Renal pelvis (tissue), 4 donors: ENCODE data around the gene GRIK5. TPM values are rescaled to one million over a fixed set of nuclear protein-coding genes. Genes with fewer than 3 reads are reported as not detected.

Experiments
- DNase-seq: peaks from one replicate; pipeline ENCODE4 v3.0.0-alpha.2; 2013
- polyA plus RNA-seq, 3 donors: library from polyadenylated mRNA; unstranded; fragments of 120-200 nt; gene quantifications; one replicate each; pipeline ENCODE4 v1.2.1, GENCODE V29; 2013; ENCODE audit not compliant: insufficient read length in 3 of 3

Gene GRIK5
- polyA plus RNA-seq, 3 donors, result 24.1 to 30.6 (median 30.5) TPM

DNA sequence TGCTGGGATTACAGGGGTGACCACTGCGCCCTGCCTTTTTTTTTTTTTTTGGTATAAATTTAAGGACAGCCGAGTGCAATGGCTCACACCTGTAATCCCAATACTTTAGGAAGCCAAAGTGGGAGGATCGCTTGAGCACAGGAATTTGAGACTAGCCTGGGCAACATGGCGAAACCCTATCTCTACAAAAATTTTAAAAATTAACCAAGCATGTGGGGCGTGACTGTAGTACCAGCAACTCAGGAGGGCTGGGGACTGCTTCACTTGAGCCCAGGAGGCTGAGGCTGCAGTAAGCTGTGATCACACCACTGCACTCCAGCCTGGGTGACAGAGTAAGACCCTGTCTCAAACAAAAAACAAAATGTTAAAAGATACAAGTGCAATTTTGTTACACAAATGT is 27.5 kb upstream of the GRIK5 start:
- no peak for DNase-seq

- DNase-seq, result no peak
Observed at GRCh38 chr19:42096255-42096837, 26.3 kb upstream of the GRIK5 start.

GRCh38 chr19:42095814-42096230 is 25.8 kb upstream of the GRIK5 start:
- DNase-seq, result no peak

DNA sequence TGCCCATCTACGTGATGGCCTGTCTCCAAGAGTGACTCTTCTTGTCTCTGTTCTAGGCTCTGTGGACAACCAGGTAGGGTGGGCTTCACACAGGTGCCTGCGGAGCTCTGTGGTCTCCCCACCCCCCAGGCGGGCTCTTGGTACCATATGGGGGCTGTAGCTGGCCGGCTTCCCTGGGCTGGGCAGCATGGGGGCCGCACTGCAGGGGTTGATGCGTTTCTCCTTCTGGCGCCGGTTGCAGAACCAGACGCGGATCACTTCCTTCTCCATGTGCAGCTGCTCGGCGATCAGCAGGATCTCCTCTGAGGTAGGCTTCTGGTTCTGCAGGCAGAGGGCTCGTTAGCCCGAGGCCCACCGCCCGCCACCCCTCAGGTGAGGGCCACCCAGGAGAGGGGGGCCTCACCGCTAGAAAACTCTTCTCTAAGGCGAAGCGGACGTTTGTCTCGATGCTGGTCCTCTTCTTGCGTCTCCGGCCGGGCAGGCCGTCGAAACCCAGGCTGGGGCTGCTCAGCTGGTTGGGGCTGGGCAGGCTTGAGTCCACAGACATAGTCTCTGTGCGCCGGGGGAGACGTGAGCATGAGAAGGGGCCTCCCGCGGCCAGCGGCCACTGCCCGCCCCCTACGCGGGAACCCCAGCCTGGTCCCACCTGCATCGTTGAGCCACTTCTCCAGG is 25.3 kb upstream of the GRIK5 start:
- no peak for DNase-seq

- DNase-seq, result no peak
Observed at GRCh38 chr19:42093926-42094325, 23.9 kb upstream of the GRIK5 start.

DNA sequence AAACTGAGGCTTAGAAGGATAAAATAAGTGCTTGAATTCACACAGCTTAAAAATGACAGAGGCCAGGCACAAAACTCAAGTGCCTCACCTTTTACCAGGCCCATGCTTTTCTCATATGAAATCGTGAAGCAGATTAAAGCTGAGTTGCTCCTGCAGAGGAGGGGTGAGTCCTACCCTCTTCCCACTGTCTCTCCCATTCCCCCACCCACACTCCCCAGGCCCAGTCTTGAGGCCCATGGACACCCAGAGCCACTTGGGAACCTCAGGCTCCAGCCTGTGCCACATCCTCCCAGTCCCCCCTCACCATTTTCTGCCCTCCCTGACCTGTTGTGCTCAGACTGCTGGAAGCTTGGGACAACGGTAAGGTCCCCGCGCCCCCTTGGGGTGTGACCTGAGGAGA is 23.5 kb upstream of the GRIK5 start:
- no peak for DNase-seq

GRCh38 chr19:42092350-42092749 is 22.3 kb upstream of the GRIK5 start:
- no peak for DNase-seq

GRCh38 chr19:42091742-42092141 is 21.7 kb upstream of the GRIK5 start:
- DNase-seq, result no peak

GRCh38 chr19:42091300-42091699 is 21.3 kb upstream of the GRIK5 start:
- no peak for DNase-seq

DNA sequence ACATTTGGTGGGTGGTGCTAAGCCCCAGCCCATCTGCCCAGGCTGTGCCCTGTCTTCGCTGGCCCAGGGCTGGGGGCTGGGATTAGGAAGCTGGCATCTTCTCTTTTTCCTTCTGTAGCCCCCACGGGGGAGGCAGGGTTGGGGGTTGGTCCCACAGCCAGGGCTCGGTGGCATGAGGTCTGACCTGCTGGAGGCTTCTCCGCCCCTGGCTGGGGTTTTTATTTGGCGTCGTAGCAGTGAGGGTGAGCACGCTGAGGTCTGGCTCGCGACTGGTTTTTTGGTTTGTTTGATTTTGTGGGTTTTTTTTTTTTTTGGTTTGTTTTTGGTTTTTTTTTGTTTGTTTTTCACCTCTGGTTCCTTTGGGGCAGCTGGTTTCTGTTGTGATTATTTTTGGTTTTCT is 20.7 kb upstream of the GRIK5 start:
- DNase-seq, result no peak

GRCh38 chr19:42089772-42090171 is 19.8 kb upstream of the GRIK5 start:
- no peak for DNase-seq

GRCh38 chr19:42089191-42089750 is 19.3 kb upstream of the GRIK5 start:
- no peak for DNase-seq

DNA sequence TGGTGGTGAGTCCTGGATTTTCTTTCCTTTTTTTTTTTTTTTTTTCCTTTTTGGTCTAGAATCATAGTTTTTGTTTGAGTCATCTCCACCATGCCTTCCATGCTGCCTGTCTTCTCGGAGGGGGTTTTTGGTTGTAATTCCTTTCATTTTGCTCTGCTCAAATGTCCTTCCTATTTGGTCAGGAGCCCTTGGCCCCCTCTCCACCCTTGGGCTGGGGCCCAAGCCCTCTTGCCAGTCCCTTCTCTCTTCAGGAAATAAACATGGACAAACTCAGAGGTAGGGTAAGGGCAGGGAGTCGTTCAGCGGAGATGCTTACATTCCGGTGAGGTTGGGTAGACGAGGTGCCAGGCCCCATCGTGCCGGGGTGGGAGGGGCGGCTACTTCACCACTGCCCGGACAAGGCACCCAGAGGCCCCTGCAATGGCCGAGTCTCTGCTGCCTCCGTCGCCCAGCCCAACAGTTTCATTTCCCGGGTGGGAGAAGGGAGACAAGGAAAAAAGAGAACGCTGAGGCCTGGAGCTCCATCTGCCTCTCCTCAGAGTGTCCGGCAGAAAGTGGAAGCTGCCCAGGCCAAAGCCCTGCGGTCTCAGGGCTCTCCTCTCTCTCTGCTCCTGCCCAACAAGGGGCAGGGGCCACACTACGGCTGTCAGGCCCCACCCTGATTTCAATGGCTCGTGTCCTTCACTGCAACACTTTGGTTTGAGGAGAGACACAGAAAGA is 18.6 kb upstream of the GRIK5 start:
- no peak for DNase-seq

DNA sequence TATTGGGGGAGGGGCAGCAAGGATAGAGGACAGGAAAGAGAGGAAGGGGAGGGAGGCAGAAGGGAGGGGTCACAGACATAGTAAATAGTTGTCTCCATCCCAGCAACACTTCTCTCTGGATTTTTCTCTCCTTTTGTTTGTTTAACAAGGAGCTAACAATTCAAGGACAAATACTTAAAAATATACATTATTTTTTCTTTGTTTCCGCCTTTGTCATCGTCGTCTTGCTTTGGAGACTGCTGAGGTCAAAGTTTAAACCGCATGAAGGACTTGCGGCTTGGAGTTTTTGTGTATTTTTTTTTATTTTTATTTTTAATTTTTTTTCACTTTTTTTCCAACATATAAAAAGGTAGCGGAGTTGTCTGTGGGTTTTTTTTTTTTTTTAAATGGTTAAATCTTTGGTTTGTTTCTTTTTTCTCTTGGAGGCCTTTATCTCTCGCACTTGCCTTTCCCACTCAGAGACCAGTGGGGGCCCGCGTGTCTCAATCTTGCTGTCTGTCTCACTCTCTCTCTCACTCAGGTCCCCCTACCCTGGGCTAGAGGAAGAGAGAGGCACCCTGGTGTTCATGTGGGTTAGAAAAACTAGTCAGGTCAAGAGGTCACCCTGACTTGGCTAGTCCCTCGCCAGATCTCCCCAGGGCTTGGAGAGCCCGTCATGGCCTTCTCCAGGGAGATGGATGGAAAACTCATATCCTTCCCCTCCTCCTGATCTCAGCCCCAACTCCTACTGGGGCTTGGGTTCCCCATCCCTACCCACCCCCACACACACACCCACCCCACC is 17.0 kb upstream of the GRIK5 start:
- DNase-seq, result no peak

DNA sequence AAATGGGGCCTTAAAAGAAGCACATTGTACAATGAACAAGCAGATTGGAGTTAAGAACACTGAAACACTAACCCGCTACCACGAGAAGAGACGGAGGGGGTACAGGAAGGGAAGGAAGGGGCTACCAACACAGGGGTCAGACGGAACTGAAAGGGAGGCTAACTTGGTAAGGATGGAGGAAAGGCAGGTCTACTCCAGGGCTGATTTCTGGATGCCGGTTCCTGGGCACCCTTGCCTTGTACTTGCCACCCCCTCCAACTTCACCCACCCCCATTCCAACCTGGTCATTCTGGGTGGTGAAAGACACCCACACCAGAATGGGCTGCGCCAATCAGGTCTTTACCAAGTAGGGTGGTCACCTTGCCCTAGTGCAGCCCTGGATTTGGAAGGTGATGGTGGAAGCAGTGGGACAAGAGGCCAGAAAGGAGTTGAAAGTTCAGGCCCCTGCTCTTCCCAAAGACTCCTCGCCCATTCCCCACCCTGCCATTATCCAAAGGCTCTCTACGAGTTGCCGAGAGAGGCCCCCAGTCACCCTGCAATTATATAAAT is 16.3 kb upstream of the GRIK5 start:
- no peak for DNase-seq

DNA sequence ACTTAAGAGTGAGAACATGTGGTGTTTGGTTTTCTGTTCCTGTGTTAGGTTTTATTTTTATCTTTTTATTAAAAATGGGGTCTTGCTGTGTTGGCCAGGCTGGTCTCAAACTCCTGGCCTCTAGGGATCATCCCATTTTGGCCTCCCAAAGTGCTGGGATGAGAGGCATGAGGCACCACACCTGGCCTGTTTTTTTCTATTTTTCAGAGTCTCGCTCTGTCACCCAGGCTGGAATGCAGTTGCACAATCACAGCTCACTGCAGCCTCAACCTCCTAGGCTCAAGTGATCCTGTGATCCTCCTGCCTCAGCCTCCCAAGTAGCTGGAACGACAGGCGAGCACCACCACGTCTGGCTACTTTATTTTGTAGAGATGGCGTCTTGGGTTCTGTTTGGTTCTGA is 13.5 kb upstream of the GRIK5 start:
- DNase-seq, result no peak

- no peak for DNase-seq
Observed at GRCh38 chr19:42081584-42082203, 11.7 kb upstream of the GRIK5 start.

- no peak for DNase-seq
Observed at GRCh38 chr19:42080764-42081375, 10.9 kb upstream of the GRIK5 start.

- no peak for DNase-seq
Observed at GRCh38 chr19:42079886-42080763, 10.1 kb upstream of the GRIK5 start.

- no peak for DNase-seq
Observed at GRCh38 chr19:42079276-42079669, 9.3 kb upstream of the GRIK5 start.
